Measurements from ENCODE around the gene RAB4A. TPM values are rescaled to one million over a fixed set of nuclear protein-coding genes. Genes with fewer than 3 reads are reported as not detected.

The RAB4A gene
- total and polyA plus RNA-seq, 9 of the 15 experiments (the other 6 are each of a cell fraction or from before 2014, with no cell fraction given) = 8.3 to 61.0 (median 26.7) TPM

GRCh38 chr1:229278120-229278741, 7.3 kb downstream of the RAB4A start:
- ChIA-PET POLR2A (interaction anchor here (0.8 to 1.6 kb wide), 5 partner anchors 9 to 928 kb away, joined by 3 to 7 read pairs (median 4); no protein-coding TSS in a partner anchor), CTCF (ENCODE audit: low intra/inter-chr PET ratio) (no interaction called here)
- ATAC-seq = peak; percentile 32
- Histone ChIP-seq H2AFZ (ENCODE audit: low read depth, low read length) (no peak overlapping the region), H4K20me1 (replicated peaks; ENCODE audit: control insufficient read depth, insufficient read depth, low read length) (peaks cover 7% of the 10 kb centered on the region), H3K9ac (ENCODE audit: insufficient read depth in 1 of 2, low read depth in 2 of 2, low read length in 2 of 2) (no peak overlapping the region), H3K79me2 (ENCODE audit: control insufficient read depth, insufficient read depth, low read length) (peaks cover 94% of the 10 kb centered on the region), H3K9me3 (replicated peaks; ENCODE audit: control insufficient read depth, insufficient read depth, low read depth, low read length) (no peaks in the 10 kb centered on the region), H3K4me1 (replicated peaks in 1 of 2; ENCODE audit: control insufficient read depth in 2 of 2, insufficient read depth in 2 of 2, low read length in 2 of 2) (peaks cover 10 to 54% of the 10 kb centered on the region in 2 experiments), H3K36me3 (ENCODE audit: control insufficient read depth, insufficient read depth, low read length) (peaks cover 4% of the 10 kb centered on the region; the same call in 2 of the 3 replicates), H3K4me3 (no peak overlapping the region), H3K27me3 (ENCODE audit: control insufficient read depth in 2 of 2, insufficient read depth in 2 of 2, low read length in 2 of 2) (no peaks in the 10 kb centered on the region), H3K9me1 (ENCODE audit: control insufficient read depth, insufficient read depth, low read length) (no peaks in the 10 kb centered on the region), H3K27ac (ENCODE audit: extremely low read depth, low read depth, low read length) (0 out of 3 replicates have a peak overlapping the region, but pooled peaks have one; percentile 4), H3K4me2 (ENCODE audit: insufficient read depth, low read length) (peak overlapping the region; percentile 7; the same call in 1 of the 2 replicates)
- DNase-seq (ENCODE audit: extremely low read depth in 1 of 4, low spot score in 3 of 4) = no peak
- BruUV-seq (replicated peaks) = no TSS peak
- no peak for FAIRE-seq
- intact Hi-C loops (cut with micrococcal nuclease) (loop anchor here (10.0 kb wide), 1 partner anchor 787 kb away; the partner anchor contains the start of gene GALNT2), in situ Hi-C loops (cut with MboI) (no loop called here)
- WGBS (ENCODE audit: insufficient coverage, low coverage, missing lambda C conversion rate) = 50% methylated on average over 2 of the region's 2 CpGs
- TF ChIP-seq MAFG (tag; conservative IDR thresholded peaks at IDR 0.05) (peak; percentile 80), JUND (IDR thresholded peaks at IDR 0.05; ENCODE audit: borderline replicate concordance, low read depth, low read length) (no peak), JUND (tag; IDR thresholded peaks at IDR 0.05; ENCODE audit: borderline replicate concordance, low read depth, low read length) (peak; percentile 41; the same call in 1 of the 3 replicates), ZHX1 (conservative IDR thresholded peaks at IDR 0.05; ENCODE audit: low read length) (no peak), ZNF668 (CRISPR knock-in tag; IDR thresholded peaks at IDR 0.05) (no peak), ATF3 (IDR thresholded peaks at IDR 0.05) (peak; percentile 38; the same call in 1 of the 2 replicates), ATF3 (CRISPR knock-in tag; conservative IDR thresholded peaks at IDR 0.05) (no peak), ZNF316 (IDR thresholded peaks at IDR 0.05) (peak; percentile 85), ZBTB34 (CRISPR knock-in tag; IDR thresholded peaks at IDR 0.05) (no peak), ETS2 (tag; IDR thresholded peaks at IDR 0.05; ENCODE audit: borderline replicate concordance, poor library complexity, severe bottlenecking) (no peak), PURB (CRISPR knock-in tag; IDR thresholded peaks at IDR 0.05; ENCODE audit: low read depth) (no peak), PKNOX1 (IDR thresholded peaks at IDR 0.05) (0 out of 2 replicates have a peak, but pooled peaks have one; percentile 28), CBFA2T3 (IDR thresholded peaks at IDR 0.05) (peak; percentile 58), SMARCC2 (IDR thresholded peaks at IDR 0.05; ENCODE audit: low read depth) (no peak), MCM3 (IDR thresholded peaks at IDR 0.05) (no peak), MAFK (IDR thresholded peaks at IDR 0.05; ENCODE audit: low read length) (peak; percentile 28; the same call in 1 of the 2 replicates), RBM22 (IDR thresholded peaks at IDR 0.05; ENCODE audit: low read depth, low read length, poor library complexity, severe bottlenecking) (no peak)
